Middle frontal gyrus (tissue), 1 donor: ENCODE measurements around the gene PAFAH1B1.

Experiments
- DNase-seq: peaks from one replicate; pipeline ENCODE4 v3.0.0-alpha.2; 2015; ENCODE audit warnings: low spot score; ENCODE audit errors: extremely low spot score

Gene PAFAH1B1

DNA sequence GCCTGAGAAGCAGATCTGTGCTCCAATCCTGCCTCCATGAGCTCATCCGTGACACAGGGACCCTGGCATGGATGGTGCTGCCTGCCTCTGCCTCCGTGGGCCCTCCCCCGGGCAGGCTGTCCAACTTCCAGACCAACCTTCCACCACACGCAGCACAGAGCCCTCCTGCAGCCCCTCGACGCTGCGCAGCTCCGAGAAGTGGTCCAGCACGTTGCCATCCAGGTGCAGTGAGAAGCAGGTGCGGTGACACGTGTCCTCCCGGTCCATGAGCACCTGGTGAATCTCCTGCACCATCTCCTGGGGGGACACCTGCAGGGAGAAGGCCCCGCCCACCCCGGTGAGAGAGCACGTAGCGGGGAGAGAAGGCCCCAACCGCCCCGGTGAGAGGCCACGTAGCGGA lies 109.7 kb downstream of the PAFAH1B1 start:
- no peak for DNase-seq

DNA sequence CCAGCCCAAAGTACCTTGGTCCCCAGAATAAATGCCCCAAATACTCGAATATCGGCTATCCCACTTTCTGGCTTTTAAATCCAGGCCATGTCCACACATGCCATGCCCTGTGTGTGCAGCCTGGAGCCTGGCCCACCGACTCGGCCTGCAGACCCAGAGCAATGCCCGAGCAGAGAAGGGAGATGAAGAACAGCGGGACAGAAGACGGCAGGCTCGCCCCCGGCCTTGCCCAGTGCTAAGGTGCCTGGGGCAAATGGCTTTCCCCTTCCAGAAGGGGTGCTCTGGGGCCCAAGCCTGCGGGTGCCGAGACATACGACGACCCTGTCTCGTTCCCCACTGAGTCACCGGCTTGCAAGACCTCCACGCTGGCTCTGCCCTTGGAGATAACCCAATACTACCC lies 110.2 kb downstream of the PAFAH1B1 start:
- DNase-seq, result no peak

DNA sequence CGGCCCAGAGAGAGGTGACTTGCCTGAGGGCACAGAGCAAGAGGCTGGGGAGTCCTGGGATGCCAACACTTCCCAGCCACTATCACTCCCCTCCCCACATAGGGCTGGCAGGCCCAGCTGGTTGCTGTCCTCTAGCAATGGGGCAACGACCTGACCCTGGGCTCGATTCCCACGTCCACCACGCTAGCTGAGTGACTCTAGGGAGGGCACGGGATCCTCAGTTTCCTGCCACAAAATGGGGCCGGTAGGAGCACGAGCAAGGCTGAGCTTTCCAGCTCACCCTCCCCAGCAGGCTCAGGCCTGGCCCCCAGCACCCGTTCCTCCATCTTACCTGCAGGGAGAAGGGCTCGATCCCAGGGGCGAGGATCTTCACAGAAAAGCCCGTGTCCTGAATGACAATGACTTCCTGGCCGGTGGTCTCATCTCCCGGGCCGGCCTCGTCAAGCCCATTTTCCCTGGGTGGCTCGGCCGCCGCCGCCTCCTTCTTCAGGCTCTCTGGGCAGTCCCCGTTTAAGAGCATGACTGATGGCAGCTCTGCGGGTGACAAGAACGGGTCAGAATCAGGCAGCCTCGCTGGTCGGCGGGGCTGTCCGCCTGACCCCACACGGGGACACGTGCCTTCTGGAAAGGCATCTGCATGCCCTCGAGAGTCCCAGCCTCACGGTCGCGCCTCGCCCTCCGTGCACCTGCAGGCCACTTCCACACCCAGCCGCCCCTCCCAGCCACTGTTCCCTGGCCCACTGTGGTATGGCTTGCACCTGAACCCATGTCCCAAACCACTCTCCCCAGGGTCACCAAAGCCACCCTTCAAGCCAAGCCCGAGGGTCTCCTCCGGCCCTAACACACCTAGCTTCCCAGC lies 110.8 kb downstream of the PAFAH1B1 start:
- DNase-seq, result no peak

GRCh38 chr17:2704890-2705248 lies 111.4 kb downstream of the PAFAH1B1 start:
- DNase-seq, result no peak

DNA sequence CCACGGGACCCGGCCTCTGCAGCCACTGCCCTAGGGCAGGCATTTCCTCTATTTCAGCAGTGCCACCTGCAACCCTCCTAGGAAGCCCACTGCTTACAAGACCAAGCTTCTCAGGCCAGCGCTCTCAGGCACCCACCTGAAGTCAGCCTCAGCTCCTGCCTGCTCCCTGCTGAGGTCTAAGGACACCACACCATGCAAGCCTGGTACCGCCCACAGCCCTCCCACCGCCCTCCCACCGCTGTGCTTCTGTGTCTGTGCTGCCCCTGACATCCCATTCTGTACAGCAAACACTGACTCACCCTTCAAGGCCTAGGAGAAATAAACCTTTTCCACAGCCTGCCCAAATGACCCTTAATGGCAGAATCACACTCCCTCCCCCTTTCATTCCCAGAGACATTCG lies 111.8 kb downstream of the PAFAH1B1 start:
- no peak for DNase-seq

GRCh38 chr17:2705888-2706795 lies 112.7 kb downstream of the PAFAH1B1 start:
- no peak for DNase-seq

- no peak for DNase-seq
These were observed 113.6 kb downstream of the PAFAH1B1 start for GRCh38 chr17:2706911-2707510.

GRCh38 chr17:2707721-2708584 lies 114.5 kb downstream of the PAFAH1B1 start:
- DNase-seq, result no peak

DNA sequence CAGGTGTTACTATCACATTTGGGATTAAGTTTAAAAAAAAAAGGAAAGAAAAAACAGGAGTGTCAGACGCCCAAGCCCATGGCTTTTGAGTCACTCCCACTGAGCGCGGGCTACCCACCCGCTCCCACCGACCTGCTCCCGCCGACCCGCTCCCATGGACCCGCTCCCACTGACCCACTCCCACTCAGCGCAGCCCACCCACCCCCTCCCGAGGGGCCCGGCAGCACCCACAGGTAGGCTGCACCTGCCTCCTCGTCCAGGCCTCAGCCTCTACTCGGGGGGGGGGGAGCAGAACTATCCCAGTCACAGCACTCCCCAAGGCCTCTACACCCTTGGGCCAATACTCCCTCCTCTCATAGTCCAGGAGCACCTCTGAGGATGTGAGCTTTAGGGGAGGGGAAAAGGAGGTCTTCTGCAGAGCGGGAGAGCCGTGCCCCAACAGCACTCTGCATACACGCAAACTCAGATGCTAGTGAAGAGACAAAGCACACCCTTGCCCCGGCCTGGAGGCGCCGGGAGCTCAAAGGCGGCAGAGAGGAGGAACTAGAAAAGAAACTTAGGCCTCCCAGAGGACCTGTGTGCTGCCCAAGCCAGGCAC lies 115.2 kb downstream of the PAFAH1B1 start:
- DNase-seq, result no peak

GRCh38 chr17:2709183-2709661 lies 115.8 kb downstream of the PAFAH1B1 start:
- DNase-seq, result no peak

GRCh38 chr17:2710071-2710802 lies 116.8 kb downstream of the PAFAH1B1 start:
- DNase-seq, result no peak

DNA sequence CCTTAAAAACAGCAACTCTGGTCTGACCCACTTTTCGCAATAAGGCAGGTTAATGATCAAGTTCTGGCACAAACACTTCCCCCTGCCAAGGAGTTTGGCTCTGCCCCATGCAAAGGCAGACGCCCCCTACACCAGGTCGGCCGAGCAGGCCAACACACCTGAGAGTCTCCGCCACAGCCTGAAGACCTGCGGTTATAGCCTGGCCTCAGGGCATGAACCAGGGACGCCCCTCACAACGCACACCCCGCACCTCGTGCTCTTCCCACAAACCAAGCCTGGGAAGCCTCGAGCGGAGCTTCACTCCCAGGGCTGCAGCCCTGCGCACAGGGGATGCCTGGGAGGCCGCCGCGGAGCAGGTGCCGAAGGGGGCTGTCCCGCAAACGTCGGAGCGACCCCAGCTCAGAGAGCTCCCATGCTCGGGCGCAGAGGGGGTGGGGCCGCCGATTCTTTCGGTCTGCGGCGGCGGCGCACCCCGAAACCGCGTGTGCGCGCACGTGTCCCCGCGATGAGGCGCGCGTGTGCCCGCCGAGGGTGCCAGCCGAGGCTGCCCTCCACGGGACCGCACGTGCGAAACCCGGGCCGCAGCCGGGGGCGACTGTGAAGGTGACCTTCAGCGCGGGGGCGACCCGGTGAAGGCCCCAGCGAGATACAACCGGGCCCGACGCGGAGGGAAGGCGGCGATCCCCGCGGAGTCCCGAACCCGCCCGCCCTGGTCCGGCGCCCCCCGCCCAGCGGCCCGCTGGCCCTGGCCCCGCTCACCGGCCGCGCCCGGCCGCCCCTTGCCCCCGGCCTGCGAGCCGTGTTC lies 117.6 kb downstream of the PAFAH1B1 start:
- no peak for DNase-seq

DNA sequence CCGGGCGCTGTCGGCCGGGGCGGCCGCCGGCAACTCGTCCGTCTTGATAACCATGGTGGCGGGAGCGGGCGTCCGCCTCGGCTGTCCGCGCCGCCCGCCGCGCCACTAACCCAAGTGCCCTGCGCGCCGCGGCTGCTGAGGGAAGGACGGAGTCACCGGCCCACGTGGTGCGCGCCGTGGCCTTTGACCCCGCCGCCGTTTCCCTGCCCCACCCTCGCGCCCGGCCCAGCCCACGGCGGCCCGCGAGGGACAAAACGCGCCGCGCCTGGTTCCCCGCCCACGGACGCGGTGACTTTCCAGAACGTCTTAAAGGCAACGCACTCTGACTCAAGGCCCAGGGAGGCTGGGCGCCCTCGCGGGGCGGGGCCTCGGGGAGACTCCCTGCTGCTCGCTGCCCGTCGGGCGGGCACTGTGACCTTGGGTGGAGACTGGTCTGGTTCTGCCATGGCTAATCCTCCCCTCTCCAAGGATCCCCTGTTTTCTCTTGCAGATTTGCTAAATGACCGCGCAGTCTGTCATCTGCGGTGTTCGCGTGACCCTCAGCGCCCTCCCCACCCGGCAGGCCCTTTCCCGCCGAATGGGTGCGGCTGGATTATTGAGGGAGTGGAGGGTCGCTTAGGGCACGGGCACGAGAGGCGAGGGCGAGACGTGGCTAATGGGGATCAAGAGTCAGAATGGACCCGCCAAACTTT lies 118.3 kb downstream of the PAFAH1B1 start, which contains the start of gene CLUH:
Gene CLUH (minus strand): TSS at position 157 of the 692 bp plus-strand sequence. CDS start 103 bp downstream, at position 54.
- DNase-seq, result peak; percentile 90

GRCh38 chr17:2712300-2713043 lies 119.0 kb downstream of the PAFAH1B1 start:
- DNase-seq, result no peak

- DNase-seq, result no peak
These were observed 120.4 kb downstream of the PAFAH1B1 start for GRCh38 chr17:2713881-2714280.

DNA sequence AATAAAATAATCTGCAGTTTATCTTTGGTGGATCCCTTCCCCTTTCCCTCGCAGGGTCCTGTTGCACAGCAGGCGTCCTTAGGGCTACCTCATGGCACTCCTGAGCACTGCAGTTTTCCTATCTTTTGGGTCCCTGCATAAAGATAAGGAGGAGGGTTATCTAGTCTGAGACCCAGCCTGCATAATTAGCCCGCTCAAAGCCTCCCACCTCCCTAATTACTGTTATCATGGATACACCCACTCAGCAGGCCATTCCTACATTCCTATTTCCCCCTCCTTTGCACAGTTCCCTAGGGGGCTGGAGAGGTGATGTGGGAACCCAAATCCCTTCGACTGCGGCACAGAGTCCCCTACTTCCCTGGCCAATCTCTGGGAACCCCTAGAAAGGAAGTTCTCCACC lies 123.2 kb downstream of the PAFAH1B1 start:
- DNase-seq, result no peak

GRCh38 chr17:2718150-2718938 lies 124.9 kb downstream of the PAFAH1B1 start:
- no peak for DNase-seq
